Right lobe of liver (tissue), 6 donors: Measurements from ENCODE around the gene TMED6. TPM values are rescaled to one million over a fixed set of nuclear protein-coding genes. Genes with fewer than 3 reads are reported as not detected.

Experiments
- ATAC-seq, 4 donors: fragments of 200-7000 bp; cut with Tn5 transposase; one replicate each; pipeline ENCODE4 v1.9.1; 2020; ENCODE audit warnings: mild to moderate bottlenecking in 4 of 4, moderate library complexity in 4 of 4
- DNase-seq, 3 donors: peaks; one replicate each; pipeline ENCODE4 v3.0.0-alpha.2; 2020
- H3K27ac ChIP-seq, 3 donors: fragments of 200-600 bp; one replicate each; pipeline ENCODE4 v1.8.0; 2022
- H3K27me3 ChIP-seq, 2 donors: fragments of 200-600 bp; one replicate each; pipeline ENCODE4 v1.8.0; 2022
- H3K36me3 ChIP-seq, 4 donors: fragments of 200-600 bp; sonication (generic) in 1 of 4; one replicate each; pipeline versions ENCODE4 v1.5.1 to v1.8.0; 2017 to 2022; ENCODE audit warnings: control low read depth in 1 of 4
- H3K4me1 ChIP-seq, 4 donors: fragments of 200-600 bp; sonication (generic) in 1 of 4; one replicate each; pipeline versions ENCODE4 v1.5.1 to v1.8.0; 2017 to 2022; ENCODE audit warnings: control low read depth in 1 of 4
- H3K4me3 ChIP-seq, 3 donors: fragments of 200-600 bp; one replicate each; pipeline ENCODE4 v1.8.0; 2022
- H3K9me3 ChIP-seq, 4 donors: fragments of 200-600 bp; sonication (generic) in 1 of 4; one replicate each; pipeline versions ENCODE4 v1.5.1 to v1.8.0; 2017 to 2022; ENCODE audit warnings: control low read depth in 1 of 4
- CTCF ChIP-seq, 4 donors: fragments of 200-600 bp in 3 of 4; fragments of 450-650 bp in 1 of 4; IDR thresholded peaks; one replicate each; pipeline versions ENCODE4 v1.5.1 to v1.8.0; 2016 to 2022; ENCODE audit warnings: antibody characterized with exemption in 4 of 4, mild to moderate bottlenecking in 2 of 4
- POLR2A ChIP-seq: fragments of 450-650 bp; IDR thresholded peaks from one replicate; pipeline ENCODE4 v1.6.1; 2017; ENCODE audit warnings: antibody characterized with exemption, mild to moderate bottlenecking
- WGBS: methylation state at CpG from one replicate; pipeline ENCODE4 v1.1.6; 2018; ENCODE audit warnings: low coverage, low lambda C conversion rate; ENCODE audit not compliant: insufficient coverage; ENCODE audit errors: missing lambda C conversion rate; 5-methylcytosine and 5-hydroxymethylcytosine counted together
- intact Hi-C, 2 donors: fragments of 100-400 bp; cut with DNase I; formaldehyde crosslinking; loops; one replicate each; pipeline versions ENCODE4 v1.11.2 to v1.14.1; 2022
- total RNA-seq, 6 experiments: library from RNA; depleted of rRNA in 2 of 6; stranded (reverse); fragments of >200 nt in 2 of 6; fragmentation: NEBNext Ultra II Directional in 3 of 6; extraction: Animal tissue kit (Norgen Biotek cat#: 25700) in 3 of 6; gene quantifications; one replicate each; pipeline versions ENCODE4 v1.1.0 to v1.2.4, GENCODE V29; 2016 to 2023
- donor health status: DM: no; HTN: yes; CAD: no.
- donor health status: DM: no; HTN: no; CAD: no.
- donor health status: DM: no; HTN: no; CAD: no.
- donor health status: DM: no; HTN: yes; CAD: no.
- donor health status: DM: no; HTN: yes; CAD: no.

Gene TMED6
- total RNA-seq, 6 experiments from 2014 or later: 1.6 to 9.9 (median 2.6) TPM

GRCh38 chr16:69324585-69325253 lies 26.9 kb downstream of the TMED6 start:
- peaks cover 0 to 49% (median 21%) of the 10 kb centered on the region in 4 donors for H3K36me3 ChIP-seq
- DNase-seq (peak in 1 of 3 donors; percentile 43), ATAC-seq (no peak)
- TF ChIP-seq POLR2A (no peak), CTCF (IDR thresholded peaks at IDR 0.05) (no peak)
- H3K4me3 ChIP-seq: no peak overlapping the region
- intact Hi-C loops: no loop called here
- no peaks in the 10 kb centered on the region for H3K27me3 ChIP-seq
- no peaks in the 10 kb centered on the region for H3K9me3 ChIP-seq
- peaks cover 3 to 73% (median 34%) of the 10 kb centered on the region in 4 donors for H3K4me1 ChIP-seq
- WGBS: 81% methylated on average over 7 of the region's 10 CpGs
- peak overlapping the region in 2 of 3 donors; percentile 76 to 95 for H3K27ac ChIP-seq

DNA sequence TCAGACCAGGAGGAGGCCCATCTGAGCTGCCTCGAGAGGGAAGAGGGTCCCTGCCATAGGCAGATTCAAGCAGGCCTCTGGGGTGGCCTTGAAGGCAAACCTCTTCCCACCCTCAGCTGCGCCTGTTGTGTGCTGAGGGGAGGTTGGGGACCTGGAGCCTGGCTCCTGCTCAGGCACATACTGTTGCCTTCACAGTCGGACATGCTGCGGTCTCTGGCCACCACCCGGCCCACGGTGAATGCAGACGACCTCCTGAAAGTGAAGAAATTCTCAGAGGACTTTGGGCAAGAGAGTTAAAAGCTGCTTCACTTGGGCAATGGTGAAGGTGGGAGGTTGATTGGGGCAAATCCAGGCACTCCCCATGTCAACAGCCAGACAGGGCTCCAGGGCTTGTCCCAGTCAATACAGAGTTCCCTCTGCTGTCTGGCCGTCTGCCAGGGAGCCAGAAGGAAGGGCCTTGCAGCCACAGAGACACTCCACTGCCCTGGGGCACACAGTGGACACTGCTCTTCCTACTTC lies 27.5 kb downstream of the TMED6 start:
- H3K27me3 ChIP-seq: no peaks in the 10 kb centered on the region
- H3K4me1 ChIP-seq: peaks cover 3 to 70% (median 31%) of the 10 kb centered on the region in 4 donors
- H3K27ac ChIP-seq: peak overlapping the region; percentile 47 to 95 (median 76)
- intact Hi-C loops: no loop called here
- ATAC-seq (peak; percentile 68 to 79 (median 76)), DNase-seq (peak; percentile 92 to 96 (median 96))
- WGBS: 8% methylated on average over 6 of the region's 8 CpGs
- peaks cover 0 to 55% (median 25%) of the 10 kb centered on the region in 4 donors for H3K36me3 ChIP-seq
- TF ChIP-seq POLR2A (no peak), CTCF (IDR thresholded peaks at IDR 0.05) (no peak)
- no peaks in the 10 kb centered on the region for H3K9me3 ChIP-seq
- H3K4me3 ChIP-seq: no peak overlapping the region

GRCh38 chr16:69323415-69323814 lies 28.2 kb downstream of the TMED6 start:
- 66% methylated on average over 4 of the region's 14 CpGs for WGBS
- peak in 1 of 4 donors; percentile 11 for ATAC-seq
- H3K9me3 ChIP-seq: no peaks in the 10 kb centered on the region
- H3K27ac ChIP-seq: peak overlapping the region in 2 of 3 donors; percentile 76 to 95
- TF ChIP-seq POLR2A: no peak
- TF ChIP-seq CTCF (IDR thresholded peaks at IDR 0.05): no peak
- intact Hi-C loops: no loop called here
- peaks cover 3 to 70% (median 28%) of the 10 kb centered on the region in 4 donors for H3K4me1 ChIP-seq
- DNase-seq: peak in 2 of 3 donors; percentile 71
- peaks cover 0 to 61% (median 32%) of the 10 kb centered on the region in 4 donors for H3K36me3 ChIP-seq
- H3K4me3 ChIP-seq: no peak overlapping the region
- no peaks in the 10 kb centered on the region for H3K27me3 ChIP-seq

DNA sequence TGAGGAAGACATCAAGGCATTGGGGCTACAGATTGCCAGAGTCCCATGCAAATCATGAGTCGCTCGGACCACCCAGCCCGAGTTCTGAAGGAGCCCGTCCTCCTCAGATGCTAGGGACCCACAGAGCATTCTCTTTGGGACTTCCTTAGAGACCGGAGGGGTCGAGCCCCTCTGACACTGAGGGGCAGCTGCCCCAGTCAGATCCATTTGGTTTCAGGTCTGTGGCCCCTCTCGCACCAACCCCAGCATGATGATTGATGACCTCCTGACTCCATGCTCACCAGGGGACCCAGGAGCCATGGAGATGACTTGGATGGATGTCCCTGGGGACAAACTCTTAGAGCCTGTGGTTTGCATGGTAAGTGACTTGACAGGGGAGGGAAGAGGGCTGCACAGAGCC lies 29.2 kb downstream of the TMED6 start:
- H3K36me3 ChIP-seq: peaks cover 0 to 66% (median 34%) of the 10 kb centered on the region in 4 donors
- WGBS: no CpG with 5 or more reads among the region's 7 CpGs
- intact Hi-C loops: no loop called here
- ATAC-seq (no peak), DNase-seq (peak in 1 of 3 donors; percentile 35)
- TF ChIP-seq CTCF (IDR thresholded peaks at IDR 0.05) (no peak), POLR2A (no peak)
- H3K27ac ChIP-seq: peak overlapping the region in 1 of 3 donors; percentile 95
- H3K4me1 ChIP-seq: peaks cover 3 to 64% (median 24%) of the 10 kb centered on the region in 4 donors
- H3K27me3 ChIP-seq: no peaks in the 10 kb centered on the region
- H3K4me3 ChIP-seq: no peak overlapping the region
- no peaks in the 10 kb centered on the region for H3K9me3 ChIP-seq
